HEK293 (cell line): Measurements from ENCODE around the gene NAGLU.

Experiments
- HOXA7 ChIP-seq: sonication (generic); formaldehyde crosslinking; IDR thresholded peaks from 2 replicates; pipeline ENCODE4 v1.8.1; 2022; ENCODE audit warnings: missing genetic modification reagents, borderline replicate concordance
- MYNN ChIP-seq: fragments of 450-650 bp; formaldehyde crosslinking; IDR thresholded peaks from 2 replicates; pipeline ENCODE4 v1.5.1; 2016; ENCODE audit warnings: missing biosample characterization, missing genetic modification characterization, borderline replicate concordance
- MZF1 ChIP-seq: fragments of 450-650 bp; formaldehyde crosslinking; IDR thresholded peaks from 2 replicates; pipeline ENCODE4 v1.5.1; 2017; ENCODE audit warnings: missing biosample characterization, missing genetic modification characterization, borderline replicate concordance
- TCF7L2 ChIP-seq: IDR thresholded peaks from 2 replicates; pipeline ENCODE4 v1.6.1; 2011; ENCODE audit warnings: low read depth, mild to moderate bottlenecking, inconsistent platforms, low read length, moderate library complexity, borderline replicate concordance
- ZIC2 ChIP-seq: fragments of 450-650 bp; formaldehyde crosslinking; IDR thresholded peaks from 2 replicates; pipeline ENCODE4 v1.5.1; 2016; ENCODE audit warnings: missing biosample characterization, missing genetic modification characterization
- ZNF426 ChIP-seq: fragments of 450-650 bp; formaldehyde crosslinking; IDR thresholded peaks from 2 replicates; pipeline ENCODE4 v1.5.1; 2017; ENCODE audit warnings: missing biosample characterization, missing genetic modification characterization, mild to moderate bottlenecking, inconsistent platforms, moderate library complexity
- ZNF585B ChIP-seq: fragments of 450-650 bp; formaldehyde crosslinking; IDR thresholded peaks from 2 replicates; pipeline ENCODE4 v1.5.1; 2016; ENCODE audit warnings: missing biosample characterization, missing genetic modification characterization
- ZNF692 ChIP-seq: fragments of 450-650 bp; formaldehyde crosslinking; IDR thresholded peaks from 2 replicates; pipeline ENCODE4 v1.5.1; 2016; ENCODE audit warnings: missing biosample characterization, missing genetic modification characterization
- ZNF701 ChIP-seq: fragments of 450-650 bp; formaldehyde crosslinking; IDR thresholded peaks from 2 replicates; pipeline ENCODE4 v1.5.1; 2016; ENCODE audit warnings: missing biosample characterization, missing genetic modification characterization
- TF ChIP-seq, protein P1 (sequence below): fragments of 450-650 bp; formaldehyde crosslinking; IDR thresholded peaks from 2 replicates; pipeline ENCODE4 v1.5.1; 2016; ENCODE audit warnings: missing biosample characterization, missing genetic modification characterization
- TF ChIP-seq, protein P2 (sequence below): fragments of 450-650 bp; formaldehyde crosslinking; optimal IDR thresholded peaks from 2 replicates; pipeline ENCODE3; 2016; ENCODE audit warnings: missing biosample characterization, mild to moderate bottlenecking, missing genetic modification characterization
- TF ChIP-seq, protein P3 (sequence below): fragments of 450-650 bp; formaldehyde crosslinking; IDR thresholded peaks from 2 replicates; pipeline ENCODE4 v1.5.1; 2016; ENCODE audit warnings: missing biosample characterization, missing genetic modification characterization
- TF ChIP-seq, protein P4 (sequence below): fragments of 450-650 bp; formaldehyde crosslinking; IDR thresholded peaks from 2 replicates; pipeline ENCODE4 v1.5.1; 2017; ENCODE audit warnings: missing biosample characterization, missing genetic modification characterization
- TF ChIP-seq, protein P5 (sequence below): fragments of 450-650 bp; formaldehyde crosslinking; IDR thresholded peaks from 2 replicates; pipeline ENCODE4 v1.5.1; 2016; ENCODE audit warnings: missing biosample characterization, missing genetic modification characterization

DNA sequence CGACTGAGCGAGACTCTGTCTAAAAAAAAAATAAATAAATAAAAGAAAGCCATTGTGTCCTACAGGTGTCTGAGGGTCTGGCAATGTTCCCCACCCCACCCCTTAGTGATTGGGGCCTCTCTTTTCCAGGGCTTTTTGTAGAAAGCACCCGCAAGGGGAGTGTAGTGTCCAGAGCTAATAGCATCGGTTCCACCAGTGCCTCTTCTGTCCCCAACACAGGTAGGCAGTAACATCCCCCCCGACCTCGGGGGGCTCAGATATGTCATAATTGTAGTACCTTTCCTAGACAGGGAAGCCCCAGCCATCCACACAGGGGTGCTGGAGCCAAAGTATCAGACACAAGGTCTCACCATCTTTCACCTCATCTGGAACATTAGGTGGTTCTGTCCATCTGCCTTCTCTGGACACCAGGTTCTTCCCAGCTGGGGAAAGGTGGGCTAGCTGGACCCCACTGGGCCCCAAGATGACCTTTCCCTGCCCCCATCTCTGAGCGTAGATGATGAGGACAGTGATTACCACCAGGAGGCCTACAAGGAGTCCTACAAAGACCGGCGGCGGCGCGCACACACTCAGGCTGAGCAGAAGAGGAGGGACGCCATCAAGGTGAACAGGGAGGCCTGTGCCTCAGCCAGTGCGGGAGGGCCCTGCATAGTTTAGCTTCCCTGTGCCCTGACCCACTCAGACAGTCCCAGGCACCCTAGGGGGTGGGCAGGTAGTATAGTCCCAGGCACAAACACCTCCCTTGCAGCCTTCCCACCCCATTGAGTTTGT is 32.5 kb downstream of the NAGLU start:
- TF ChIP-seq, protein P1, sequence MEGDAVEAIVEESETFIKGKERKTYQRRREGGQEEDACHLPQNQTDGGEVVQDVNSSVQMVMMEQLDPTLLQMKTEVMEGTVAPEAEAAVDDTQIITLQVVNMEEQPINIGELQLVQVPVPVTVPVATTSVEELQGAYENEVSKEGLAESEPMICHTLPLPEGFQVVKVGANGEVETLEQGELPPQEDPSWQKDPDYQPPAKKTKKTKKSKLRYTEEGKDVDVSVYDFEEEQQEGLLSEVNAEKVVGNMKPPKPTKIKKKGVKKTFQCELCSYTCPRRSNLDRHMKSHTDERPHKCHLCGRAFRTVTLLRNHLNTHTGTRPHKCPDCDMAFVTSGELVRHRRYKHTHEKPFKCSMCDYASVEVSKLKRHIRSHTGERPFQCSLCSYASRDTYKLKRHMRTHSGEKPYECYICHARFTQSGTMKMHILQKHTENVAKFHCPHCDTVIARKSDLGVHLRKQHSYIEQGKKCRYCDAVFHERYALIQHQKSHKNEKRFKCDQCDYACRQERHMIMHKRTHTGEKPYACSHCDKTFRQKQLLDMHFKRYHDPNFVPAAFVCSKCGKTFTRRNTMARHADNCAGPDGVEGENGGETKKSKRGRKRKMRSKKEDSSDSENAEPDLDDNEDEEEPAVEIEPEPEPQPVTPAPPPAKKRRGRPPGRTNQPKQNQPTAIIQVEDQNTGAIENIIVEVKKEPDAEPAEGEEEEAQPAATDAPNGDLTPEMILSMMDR, result no peak
- TF ChIP-seq MZF1 (tag by site-specific recombination), result no peak
- no peak for TF ChIP-seq ZNF692 (tag by site-specific recombination)
- no peak for TF ChIP-seq ZNF585B (tag by site-specific recombination)
- no peak for TF ChIP-seq HOXA7 (CRISPR knock-in tag)
- TF ChIP-seq, protein P2, sequence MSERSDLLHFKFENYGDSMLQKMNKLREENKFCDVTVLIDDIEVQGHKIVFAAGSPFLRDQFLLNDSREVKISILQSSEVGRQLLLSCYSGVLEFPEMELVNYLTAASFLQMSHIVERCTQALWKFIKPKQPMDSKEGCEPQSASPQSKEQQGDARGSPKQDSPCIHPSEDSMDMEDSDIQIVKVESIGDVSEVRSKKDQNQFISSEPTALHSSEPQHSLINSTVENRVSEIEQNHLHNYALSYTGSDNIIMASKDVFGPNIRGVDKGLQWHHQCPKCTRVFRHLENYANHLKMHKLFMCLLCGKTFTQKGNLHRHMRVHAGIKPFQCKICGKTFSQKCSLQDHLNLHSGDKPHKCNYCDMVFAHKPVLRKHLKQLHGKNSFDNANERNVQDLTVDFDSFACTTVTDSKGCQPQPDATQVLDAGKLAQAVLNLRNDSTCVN (tag by site-specific recombination), result no peak
- TF ChIP-seq ZIC2 (tag by site-specific recombination), result no peak
- TF ChIP-seq ZNF701 (tag by site-specific recombination), result no peak
- TF ChIP-seq, protein P3, sequence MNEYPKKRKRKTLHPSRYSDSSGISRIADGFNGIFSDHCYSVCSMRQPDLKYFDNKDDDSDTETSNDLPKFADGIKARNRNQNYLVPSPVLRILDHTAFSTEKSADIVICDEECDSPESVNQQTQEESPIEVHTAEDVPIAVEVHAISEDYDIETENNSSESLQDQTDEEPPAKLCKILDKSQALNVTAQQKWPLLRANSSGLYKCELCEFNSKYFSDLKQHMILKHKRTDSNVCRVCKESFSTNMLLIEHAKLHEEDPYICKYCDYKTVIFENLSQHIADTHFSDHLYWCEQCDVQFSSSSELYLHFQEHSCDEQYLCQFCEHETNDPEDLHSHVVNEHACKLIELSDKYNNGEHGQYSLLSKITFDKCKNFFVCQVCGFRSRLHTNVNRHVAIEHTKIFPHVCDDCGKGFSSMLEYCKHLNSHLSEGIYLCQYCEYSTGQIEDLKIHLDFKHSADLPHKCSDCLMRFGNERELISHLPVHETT (tag by site-specific recombination), result no peak
- TF ChIP-seq, protein P4, sequence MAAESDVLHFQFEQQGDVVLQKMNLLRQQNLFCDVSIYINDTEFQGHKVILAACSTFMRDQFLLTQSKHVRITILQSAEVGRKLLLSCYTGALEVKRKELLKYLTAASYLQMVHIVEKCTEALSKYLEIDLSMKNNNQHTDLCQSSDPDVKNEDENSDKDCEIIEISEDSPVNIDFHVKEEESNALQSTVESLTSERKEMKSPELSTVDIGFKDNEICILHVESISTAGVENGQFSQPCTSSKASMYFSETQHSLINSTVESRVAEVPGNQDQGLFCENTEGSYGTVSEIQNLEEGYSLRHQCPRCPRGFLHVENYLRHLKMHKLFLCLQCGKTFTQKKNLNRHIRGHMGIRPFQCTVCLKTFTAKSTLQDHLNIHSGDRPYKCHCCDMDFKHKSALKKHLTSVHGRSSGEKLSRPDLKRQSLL, result no peak
- TF ChIP-seq, protein P5, sequence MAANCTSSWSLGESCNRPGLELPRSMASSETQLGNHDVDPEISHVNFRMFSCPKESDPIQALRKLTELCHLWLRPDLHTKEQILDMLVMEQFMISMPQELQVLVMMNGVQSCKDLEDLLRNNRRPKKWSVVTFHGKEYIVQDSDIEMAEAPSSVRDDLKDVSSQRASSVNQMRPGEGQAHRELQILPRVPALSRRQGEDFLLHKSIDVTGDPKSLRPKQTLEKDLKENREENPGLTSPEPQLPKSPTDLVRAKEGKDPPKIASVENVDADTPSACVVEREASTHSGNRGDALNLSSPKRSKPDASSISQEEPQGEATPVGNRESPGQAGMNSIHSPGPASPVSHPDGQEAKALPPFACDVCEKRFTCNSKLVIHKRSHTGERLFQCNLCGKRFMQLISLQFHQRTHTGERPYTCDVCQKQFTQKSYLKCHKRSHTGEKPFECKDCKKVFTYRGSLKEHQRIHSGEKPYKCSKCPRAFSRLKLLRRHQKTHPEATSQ (tag by site-specific recombination), result no peak
- TF ChIP-seq ZNF426 (tag by site-specific recombination), result no peak
- TF ChIP-seq TCF7L2, result no peak
- no peak for TF ChIP-seq MYNN (tag by site-specific recombination)
